Stimulated activated CD4-positive, alpha-beta T cell treated with anti-CD3 and anti-CD28 coated beads, TNF-alpha, amount 100 ng/mL, for 4 hours (primary cell): ENCODE data around the gene NAGS.
"Not testable (repeated sequence)": the region's sequence is repeated elsewhere in the genome, so short reads cannot be mapped to it uniquely, and the experiment has no call there.

Experiments
- DNase-seq, 3 experiments: peaks; one replicate each; pipeline ENCODE4 v3.0.0-alpha.2; 2020; ENCODE audit warnings: low read depth in 3 of 3

Gene NAGS

GRCh38 chr17:44004077-44004760 is at the start of gene NAGS:
Gene NAGS, plus strand, starts transcription at chr17:44004622. Its CDS starts 42 bp downstream, at chr17:44004664.
- DNase-seq = no peak

- no peak for DNase-seq
Measured at GRCh38 chr17:43956222-43956621, 48.2 kb upstream of the NAGS start.

- no peak for DNase-seq
Measured at GRCh38 chr17:43958748-43959352, 45.6 kb upstream of the NAGS start.

- not testable (repeated sequence) for DNase-seq
Measured at GRCh38 chr17:43961292-43961691, 43.1 kb upstream of the NAGS start.

- no peak for DNase-seq
Measured at GRCh38 chr17:43961954-43962353, 42.5 kb upstream of the NAGS start.

GRCh38 chr17:43962479-43962878 is 41.9 kb upstream of the NAGS start:
- DNase-seq = no peak

GRCh38 chr17:43966276-43966675 is 38.1 kb upstream of the NAGS start:
- no peak for DNase-seq

- DNase-seq = no peak
Measured at GRCh38 chr17:43967251-43967875, 37.1 kb upstream of the NAGS start.

- DNase-seq = no peak
Measured at GRCh38 chr17:43970366-43970765, 34.1 kb upstream of the NAGS start.

- not testable (repeated sequence) for DNase-seq
Measured at GRCh38 chr17:43971436-43971835, 33.0 kb upstream of the NAGS start.

GRCh38 chr17:43972444-43973212 is 31.8 kb upstream of the NAGS start:
- DNase-seq = not testable (repeated sequence)

- DNase-seq = no peak
Measured at GRCh38 chr17:43974382-43975266, 29.8 kb upstream of the NAGS start.

GRCh38 chr17:43975898-43976297 is 28.5 kb upstream of the NAGS start:
- DNase-seq = no peak

GRCh38 chr17:43976963-43977837 is 27.2 kb upstream of the NAGS start:
- no peak for DNase-seq

- DNase-seq = no peak
Measured at GRCh38 chr17:43978078-43978477, 26.3 kb upstream of the NAGS start.

GRCh38 chr17:43979011-43979410 is 25.4 kb upstream of the NAGS start:
- DNase-seq = no peak

GRCh38 chr17:43979671-43980070 is 24.8 kb upstream of the NAGS start:
- DNase-seq = no peak

- DNase-seq = no peak
Measured at GRCh38 chr17:43982171-43982570, 22.3 kb upstream of the NAGS start.

- DNase-seq = no peak
Measured at GRCh38 chr17:43983196-43983514, 21.3 kb upstream of the NAGS start.
